CD4-positive, alpha-beta T cell treated with Interleukin-10 for 1 hour (primary cell): ENCODE data around the gene SPN.
A peak's percentile ranks its signal among the peaks of the same experiment; 100 is the strongest.
"Not testable (repeated sequence)": the region's sequence is repeated elsewhere in the genome, so short reads cannot be mapped to it uniquely, and the experiment has no call there.

Source experiments
- DNase-seq: peaks from one replicate; pipeline ENCODE4 v3.0.0-alpha.2; 2020

Gene SPN

GRCh38 chr16:29707160-29707559 lies 44.1 kb downstream of the SPN start:
- DNase-seq = not testable (repeated sequence)

GRCh38 chr16:29708917-29709600 lies 46.0 kb downstream of the SPN start:
- DNase-seq = no peak

- DNase-seq = not testable (repeated sequence)
Observed at GRCh38 chr16:29709657-29710056, 46.6 kb downstream of the SPN start.

DNA sequence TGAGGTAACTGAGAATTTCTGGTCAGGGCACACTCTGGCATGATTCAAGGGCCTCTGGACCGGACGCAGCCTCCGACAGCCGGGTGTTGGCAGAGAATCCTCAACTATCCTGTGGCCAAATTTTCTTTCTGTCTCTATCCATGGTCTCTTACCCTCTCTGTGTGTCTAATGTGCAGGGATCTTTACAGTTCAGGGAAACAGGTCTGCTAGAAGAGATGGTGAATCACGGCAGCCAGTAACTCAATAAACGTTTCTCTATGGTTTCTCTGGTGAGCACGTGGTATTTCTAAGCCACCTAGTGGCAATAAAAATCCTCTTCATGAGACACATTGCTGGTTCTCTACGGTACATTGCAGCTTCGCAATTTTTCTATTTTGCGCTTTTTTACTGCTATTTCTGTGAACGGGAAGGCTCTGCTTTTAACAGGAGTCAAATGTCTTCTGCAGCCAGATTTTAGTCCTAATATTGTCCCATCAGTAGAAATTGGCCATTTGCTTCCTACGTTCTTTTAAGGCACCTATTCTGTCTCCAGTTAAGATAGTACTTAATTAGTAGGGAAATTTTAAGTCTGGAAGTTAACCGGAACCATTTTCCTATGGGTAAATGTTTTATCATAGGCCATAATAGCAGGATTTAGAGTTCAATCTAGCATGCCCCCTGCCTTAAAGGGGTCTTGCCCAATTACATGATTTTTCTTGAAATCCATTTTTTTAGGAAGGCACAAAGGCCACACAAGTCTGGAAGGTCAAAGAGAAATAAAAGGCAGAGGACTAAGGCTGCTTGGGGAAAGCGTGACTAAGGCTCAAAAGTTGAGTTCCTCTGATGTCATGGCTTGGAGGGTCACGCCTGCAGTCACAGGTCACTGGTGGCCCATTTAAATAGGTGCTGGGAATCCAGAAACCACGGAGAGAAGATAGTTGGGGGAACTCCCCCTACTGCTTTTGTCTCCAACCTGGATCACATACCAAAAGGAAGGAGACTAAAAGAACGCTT lies 47.5 kb downstream of the SPN start:
- peak; percentile 80 for DNase-seq

DNA sequence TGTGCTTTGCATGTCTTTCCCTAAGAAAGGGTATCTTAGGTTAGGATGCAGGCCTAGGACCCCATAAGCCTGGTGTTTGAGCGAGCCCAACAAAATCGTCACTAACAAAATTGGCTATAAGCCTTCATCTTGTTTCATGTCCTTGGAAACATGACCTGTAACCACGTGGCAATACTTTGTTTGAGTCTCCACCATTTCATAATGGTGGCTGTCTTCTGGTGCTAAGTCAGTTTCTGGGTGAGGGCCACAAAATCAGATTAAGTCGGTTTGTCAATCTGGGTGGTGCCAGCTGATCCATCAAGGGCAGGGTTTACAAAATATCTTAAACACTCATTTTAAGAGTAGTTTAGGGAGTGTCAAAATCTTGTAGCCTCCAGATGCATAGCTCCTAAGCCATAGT lies 49.8 kb downstream of the SPN start:
- DNase-seq = no peak

GRCh38 chr16:29714396-29714795 lies 51.3 kb downstream of the SPN start:
- DNase-seq = no peak

- DNase-seq = no peak
Observed at GRCh38 chr16:29714972-29715371, 51.9 kb downstream of the SPN start.

GRCh38 chr16:29717113-29717512 lies 54.1 kb downstream of the SPN start:
- DNase-seq = no peak

DNA sequence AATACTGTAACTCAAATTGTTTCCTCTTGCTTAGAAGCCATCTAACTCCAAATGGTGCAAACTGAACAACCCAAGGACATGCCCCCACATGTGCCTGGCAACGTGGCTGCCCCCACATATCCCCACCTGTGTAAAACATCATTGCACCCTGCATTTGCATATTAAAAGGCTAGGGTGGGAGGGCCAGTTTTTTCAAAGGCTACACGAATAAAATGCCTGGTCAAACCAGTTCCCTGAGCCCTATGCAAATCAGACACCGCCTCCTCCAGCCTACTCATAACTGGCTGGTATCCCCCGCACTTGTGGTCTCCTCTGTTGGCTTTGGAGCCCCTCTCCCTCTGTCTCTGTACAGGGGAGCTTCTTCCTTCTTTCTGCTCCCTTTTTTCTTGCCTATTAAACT lies 56.0 kb downstream of the SPN start:
- DNase-seq = no peak
